Stimulated activated CD4-positive, alpha-beta T cell treated with anti-CD3 and anti-CD28 coated beads, Interleukin-15, amount 100 ng/mL, for 48 hours (primary cell): ENCODE measurements around the gene ZDHHC14.
"Not testable (repeated sequence)": the region's sequence is repeated elsewhere in the genome, so short reads cannot be mapped to it uniquely, and the experiment has no call there.

Experiments used
- DNase-seq, 2 donors: peaks; one replicate each; pipeline ENCODE4 v3.0.0-alpha.2; 2020; ENCODE audit warnings: low read depth in 2 of 2

Gene ZDHHC14

DNA sequence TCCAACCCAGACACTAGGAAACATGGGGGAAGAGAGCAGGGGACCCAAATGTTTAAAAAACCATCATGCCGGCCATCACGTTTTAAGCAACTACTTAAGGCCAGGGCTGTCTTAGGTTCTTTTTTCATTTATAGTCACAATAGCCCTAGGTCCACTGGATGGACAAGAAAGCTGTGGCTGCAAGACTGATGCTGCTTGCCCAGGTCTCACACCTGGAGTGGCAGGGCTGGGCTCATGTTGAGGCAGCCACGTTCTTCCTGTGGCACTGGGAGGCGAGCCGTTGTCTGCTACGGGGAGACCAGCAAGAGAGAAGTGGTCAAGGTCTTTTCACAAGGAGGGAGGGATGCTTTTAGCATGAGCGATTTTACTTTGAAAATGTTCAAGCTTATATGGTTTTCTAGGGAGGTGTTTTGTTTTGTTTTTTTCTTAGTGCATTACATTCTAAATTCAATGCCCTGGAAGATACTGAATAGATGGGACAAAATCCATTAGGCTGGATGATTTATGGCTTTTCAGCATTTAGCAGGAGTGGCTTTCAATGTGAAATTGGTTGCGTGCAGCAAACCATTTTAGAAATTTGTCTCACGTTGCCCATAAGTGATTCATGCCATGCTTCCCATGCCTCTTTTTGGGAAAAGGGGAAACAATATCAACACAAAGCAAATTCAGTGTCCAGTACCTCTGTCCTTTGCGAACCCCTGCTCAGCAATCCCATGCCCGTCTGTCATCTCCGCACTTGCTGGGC, 335.4 kb downstream of the ZDHHC14 start:
- DNase-seq = no peak

DNA sequence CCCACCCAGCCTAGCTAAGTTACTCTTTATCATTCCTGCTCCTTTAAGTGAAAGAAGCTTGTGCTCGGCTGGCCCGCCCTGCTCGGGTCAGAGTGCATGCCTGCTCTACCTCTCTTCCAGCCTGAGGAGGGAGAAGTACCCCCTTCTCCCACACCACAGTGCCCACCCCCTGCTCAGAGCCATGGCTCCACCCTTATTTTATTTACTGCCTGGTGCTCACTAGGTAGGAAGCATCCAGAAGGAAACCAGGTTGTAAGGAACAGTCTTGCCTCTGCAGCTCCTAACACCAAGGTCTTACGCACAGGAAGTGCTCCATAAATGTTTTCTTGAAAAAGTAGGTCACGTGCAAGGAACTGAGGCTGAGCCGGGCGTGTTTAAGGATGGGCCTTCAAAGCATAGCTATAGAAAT, 336.4 kb downstream of the ZDHHC14 start:
- DNase-seq = no peak

DNA sequence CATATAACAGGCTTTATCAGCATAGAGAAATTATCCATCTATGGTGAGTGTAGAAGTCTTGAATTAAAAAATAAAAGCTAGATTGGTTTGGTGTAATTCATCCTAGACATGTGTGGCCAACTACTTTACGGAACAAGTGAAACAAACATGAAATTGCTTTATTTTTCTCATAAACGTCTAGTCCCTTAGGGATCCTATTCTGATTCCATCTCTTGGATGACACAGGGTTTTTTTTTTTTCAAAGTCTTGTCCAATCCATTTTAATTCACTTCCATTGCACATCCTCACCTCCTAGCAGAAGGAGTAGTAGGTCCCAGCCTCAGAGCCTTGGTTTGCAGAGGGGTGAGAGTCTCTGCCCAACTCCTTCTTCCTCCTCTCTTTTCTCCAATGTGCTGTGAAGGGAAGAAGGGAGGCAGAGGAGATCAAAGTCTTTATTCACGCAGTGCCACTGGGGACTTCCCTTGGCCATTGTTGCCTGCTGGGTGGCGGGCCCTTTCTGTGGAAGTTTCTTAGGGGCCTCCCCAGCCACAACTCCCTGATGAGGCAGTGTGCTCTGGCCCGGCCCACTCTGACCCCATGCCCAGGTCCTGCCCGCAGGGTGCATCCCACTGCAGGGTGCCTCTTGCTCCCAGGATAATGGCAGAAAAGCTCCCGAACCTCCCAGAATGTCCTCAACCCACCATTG, 337.7 kb downstream of the ZDHHC14 start:
- DNase-seq = no peak

DNA sequence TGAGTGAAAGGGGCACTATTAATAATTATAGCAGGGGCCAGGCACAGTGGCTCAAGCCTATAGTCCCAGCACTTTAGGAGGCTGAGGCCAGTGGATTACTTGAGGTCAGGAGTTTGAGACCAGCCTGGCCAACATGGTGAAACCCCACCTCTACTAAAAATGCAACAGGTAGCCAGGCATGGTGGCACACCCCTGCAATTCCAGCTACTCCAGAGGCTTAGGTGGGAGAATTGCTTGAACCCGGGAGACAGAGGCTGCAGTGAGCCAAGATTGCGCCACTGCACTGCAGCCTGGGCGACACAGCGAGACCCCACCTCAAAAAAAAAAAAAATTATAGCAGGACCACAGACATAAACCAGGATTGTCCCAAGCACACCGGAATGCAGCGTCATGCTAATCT, 340.0 kb downstream of the ZDHHC14 start:
- DNase-seq = not testable (repeated sequence)

DNA sequence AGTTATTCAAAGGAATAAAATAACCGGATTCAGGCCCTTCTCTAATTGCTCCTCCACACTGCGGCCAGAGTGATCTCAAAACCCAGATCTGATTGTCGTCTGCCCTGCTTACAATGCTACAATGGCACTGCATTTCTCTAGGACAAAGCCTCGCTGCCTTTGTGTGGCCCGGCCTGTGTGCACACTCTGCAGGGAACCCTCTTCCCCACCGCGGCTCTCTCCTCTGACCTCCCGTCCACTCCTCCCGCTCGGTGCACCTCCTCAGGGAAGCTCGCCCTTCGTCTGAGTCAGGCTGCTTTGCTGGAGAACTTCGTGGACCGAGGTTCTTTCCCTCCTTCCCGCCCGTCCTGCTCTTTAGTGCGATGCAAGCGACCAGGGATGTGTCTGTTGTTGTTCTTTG, 340.4 kb downstream of the ZDHHC14 start:
- DNase-seq = no peak

DNA sequence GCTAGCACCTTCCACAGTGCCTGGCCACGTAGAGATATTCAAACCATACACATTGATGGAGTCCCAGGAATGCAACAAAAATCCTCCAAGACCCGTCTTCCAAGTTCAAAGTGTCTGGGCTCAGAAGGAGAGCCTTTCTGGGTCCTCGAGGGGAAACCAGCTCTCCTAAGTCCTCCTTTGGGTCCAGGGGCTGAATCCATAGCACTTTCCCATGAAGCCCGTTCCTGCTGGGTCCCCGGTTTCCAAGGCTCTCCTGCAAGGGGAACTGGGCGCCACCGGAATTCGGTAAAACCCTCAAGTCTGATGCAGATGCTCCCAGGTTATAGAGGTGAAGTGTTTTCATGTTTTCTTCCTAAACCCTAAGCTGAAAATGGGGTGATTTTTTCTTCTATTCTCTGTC, 340.8 kb downstream of the ZDHHC14 start:
- DNase-seq = no peak

DNA sequence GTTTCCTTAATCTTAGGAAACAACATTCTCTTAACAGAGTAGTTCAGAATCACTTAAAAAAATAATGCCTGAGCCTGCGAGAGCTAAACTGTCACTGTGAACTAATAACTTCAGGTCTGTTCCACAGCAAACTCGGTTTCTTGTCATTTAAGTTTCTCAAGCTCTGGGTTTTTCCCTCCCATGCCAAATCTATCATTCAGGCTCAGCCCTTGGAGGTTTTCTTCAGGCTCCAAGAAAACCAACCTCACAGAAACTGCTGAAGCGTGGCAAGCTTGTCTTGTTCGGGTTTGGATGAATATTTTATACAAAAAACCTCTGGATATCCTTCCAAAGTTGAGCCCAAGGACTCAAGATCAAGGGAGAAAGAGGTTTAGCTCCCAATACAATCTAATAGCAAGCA, 342.4 kb downstream of the ZDHHC14 start:
- no peak for DNase-seq

DNA sequence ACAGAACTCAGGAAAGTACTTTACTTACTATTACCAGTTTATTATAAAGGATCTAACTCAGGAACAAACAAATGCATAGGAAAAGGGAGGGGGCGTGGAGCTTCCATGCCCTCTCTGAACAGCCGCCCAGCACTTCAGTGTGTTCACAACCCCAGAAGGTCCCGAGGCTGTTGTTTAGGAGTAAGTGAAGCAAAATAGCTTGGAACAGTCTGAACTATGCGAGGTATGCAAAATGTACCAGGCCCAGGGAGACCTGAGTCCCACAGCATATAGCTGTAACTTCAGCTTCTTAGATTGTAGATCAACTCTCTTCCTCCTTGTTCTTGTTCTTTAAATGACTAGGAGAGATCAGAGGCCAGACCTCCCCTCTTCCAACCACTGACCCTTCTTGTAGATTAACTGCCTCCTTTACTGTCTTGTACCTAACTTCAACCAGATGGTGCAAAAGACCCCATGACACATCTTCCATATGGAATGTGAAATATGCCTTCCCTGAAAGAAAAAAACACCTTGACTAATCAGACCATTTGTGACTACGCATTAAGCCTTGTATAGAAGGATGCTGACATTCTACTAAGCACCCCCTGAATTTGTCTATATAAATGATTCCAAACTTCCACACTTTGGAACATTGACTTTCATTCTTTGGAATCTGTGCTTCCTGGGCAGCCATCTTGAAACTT, 343.3 kb downstream of the ZDHHC14 start:
- DNase-seq = no peak

DNA sequence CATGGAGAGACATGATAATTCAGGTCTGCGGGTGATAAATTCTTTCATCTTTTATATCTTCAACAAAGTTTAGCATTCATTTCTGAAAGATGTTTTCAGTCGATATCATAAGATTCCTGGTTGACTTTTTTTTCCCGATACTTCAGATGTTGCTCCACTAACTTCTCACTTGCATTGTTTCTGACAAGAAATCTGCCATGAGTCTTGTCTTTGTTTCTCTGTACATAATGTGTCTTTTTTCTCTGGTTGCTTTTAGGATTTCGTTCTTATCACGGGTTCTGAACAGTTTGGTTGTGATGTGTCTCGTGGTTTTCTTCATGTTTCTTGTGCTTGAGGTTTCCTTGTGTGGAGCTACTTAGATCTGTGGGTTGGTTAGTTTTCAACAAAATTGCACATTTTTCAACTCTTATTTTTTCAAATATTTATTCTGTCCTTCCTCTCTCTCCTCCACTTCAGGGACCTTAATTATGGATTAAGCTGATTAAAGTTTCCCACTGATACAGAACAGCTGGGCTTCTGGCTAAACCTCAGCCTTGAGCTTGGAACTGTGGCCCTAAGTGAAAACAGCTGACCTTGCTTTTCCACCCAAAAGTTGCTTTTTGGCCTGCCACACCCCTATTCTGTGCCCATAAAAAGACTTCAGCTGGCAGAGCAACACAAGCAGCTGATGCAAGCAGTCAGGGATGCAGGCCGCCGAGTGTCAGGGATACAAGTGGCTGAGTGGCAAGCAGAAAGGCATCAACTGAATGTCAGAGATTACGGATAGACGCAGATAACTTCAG, 344.2 kb downstream of the ZDHHC14 start:
- no peak for DNase-seq

DNA sequence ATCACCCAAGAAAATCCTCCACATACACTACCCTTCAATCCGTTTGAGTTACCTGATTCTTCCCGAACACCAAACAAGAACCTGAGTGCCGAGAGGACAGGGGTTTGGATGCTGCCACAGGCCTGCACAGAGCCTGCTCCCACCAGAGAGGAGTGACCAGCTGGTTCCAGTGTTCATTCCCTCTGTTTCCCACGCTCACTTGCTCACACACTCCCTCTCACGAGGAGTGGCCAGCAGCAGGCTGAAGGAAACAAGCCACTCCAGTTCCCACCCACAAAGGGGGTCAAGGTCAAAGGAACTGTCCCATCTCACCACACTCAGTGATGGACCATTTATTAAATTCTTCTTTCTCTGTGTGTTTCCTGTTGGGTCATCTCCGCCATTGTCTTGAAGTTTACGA, 344.8 kb downstream of the ZDHHC14 start:
- DNase-seq = no peak

DNA sequence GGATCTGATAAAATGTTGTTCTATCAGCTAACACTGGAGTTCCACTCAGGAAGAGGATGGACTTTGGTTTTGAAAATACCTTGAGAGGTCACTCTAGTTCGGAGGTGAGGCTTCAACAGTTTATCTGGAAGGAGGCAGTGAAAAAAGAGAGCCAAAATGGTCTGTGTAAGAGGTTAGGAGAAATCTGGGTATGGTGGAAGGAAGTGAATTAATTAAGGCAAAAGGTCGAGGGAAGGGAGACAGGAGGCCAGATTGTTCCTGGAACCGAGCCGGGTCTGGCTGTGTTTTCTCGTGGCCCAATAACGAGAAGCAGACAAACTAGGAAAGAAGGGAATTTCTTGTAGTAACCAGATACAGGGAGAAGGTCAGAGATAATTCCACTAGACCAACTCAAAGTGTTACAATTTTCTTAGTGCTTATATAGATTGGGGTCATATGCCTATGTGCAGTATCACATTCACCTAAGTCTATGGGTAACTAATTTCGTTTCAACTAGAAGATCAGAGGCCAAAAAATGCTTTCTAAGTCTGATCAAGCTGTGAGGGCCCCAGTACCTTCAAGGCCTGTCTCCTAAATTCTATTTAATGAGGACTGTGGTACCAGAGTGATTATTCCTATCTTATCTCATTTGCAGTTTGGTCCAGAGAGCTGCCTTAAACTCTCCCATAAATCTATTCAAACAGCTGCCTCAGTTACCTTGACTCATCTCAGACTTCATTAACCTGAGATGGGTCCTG, 346.1 kb downstream of the ZDHHC14 start:
- no peak for DNase-seq
